Kidney (tissue), 14 donors: ENCODE data around the gene MEI4. TPM values are rescaled to one million over a fixed set of nuclear protein-coding genes. Genes with fewer than 3 reads are reported as not detected.

ENCODE experiments used
- DNase-seq, 5 donors: peaks; one replicate each; pipeline ENCODE4 v3.0.0-alpha.2; 2013 to 2020
- FAIRE-seq: peaks from 2 replicates; lab custom pipeline; 2012; peaks lifted over from hg19 to GRCh38; lab: Jason Lieb, UNC
- H3K27ac ChIP-seq, 2 donors: one replicate each; pipeline ENCODE4 v1.7.0; 2013; ENCODE audit warnings: low read depth in 2 of 2, low read length in 2 of 2, inconsistent platforms in 1 of 2
- H3K27me3 ChIP-seq: one replicate; pipeline ENCODE4 v1.7.1; 2013; ENCODE audit warnings: low read length, inconsistent platforms; ENCODE audit not compliant: control insufficient read depth, insufficient read depth
- H3K36me3 ChIP-seq, 3 donors: one replicate each; pipeline versions ENCODE4 v1.7.0 to v1.7.1; 2013; ENCODE audit warnings: low read length in 3 of 3, control low read depth in 1 of 3, inconsistent platforms in 1 of 3; ENCODE audit not compliant: insufficient read depth in 3 of 3, control insufficient read depth in 2 of 3
- H3K4me1 ChIP-seq, 3 donors: one replicate each; pipeline versions ENCODE4 v1.7.0 to v1.7.1; 2013; ENCODE audit warnings: low read length in 3 of 3, inconsistent platforms in 1 of 3, low read depth in 1 of 3; ENCODE audit not compliant: control insufficient read depth in 2 of 3, insufficient read depth in 2 of 3
- H3K4me3 ChIP-seq, 3 donors: one replicate each; pipeline versions ENCODE4 v1.7.0 to v1.8.1; 2013; ENCODE audit warnings: low read length in 3 of 3, control low read depth in 1 of 3, inconsistent platforms in 1 of 3
- H3K9ac ChIP-seq, 3 donors: one replicate each; pipeline versions ENCODE4 v1.7.0 to v1.7.1; 2013; ENCODE audit warnings: low read length in 3 of 3, control low read depth in 1 of 3, inconsistent platforms in 1 of 3
- H3K9me3 ChIP-seq, 3 donors: one replicate each; pipeline versions ENCODE4 v1.7.0 to v1.7.1; 2013; ENCODE audit warnings: low read length in 3 of 3, control low read depth in 1 of 3, inconsistent platforms in 1 of 3; ENCODE audit not compliant: control insufficient read depth in 2 of 3, insufficient read depth in 1 of 3
- CTCF ChIP-seq: IDR thresholded peaks from 3 replicates; pipeline ENCODE4 v1.5.1; 2012; ENCODE audit warnings: mild to moderate bottlenecking, moderate library complexity, borderline replicate concordance; ENCODE audit not compliant: insufficient read depth; ENCODE audit errors: extremely low read depth
- intact Hi-C: fragments of 100-400 bp; cut with DNase I; formaldehyde crosslinking; loops from one replicate; pipeline ENCODE4 v1.11.1; 2022
- polyA plus RNA-seq: library from polyadenylated mRNA; stranded (reverse); fragments of 350-450 nt; fragmentation: Illumina TruSeq; extraction: RNeasy Lipid Tissue Mini Kit (QIAGEN cat#74804); gene quantifications from one replicate; pipeline ENCODE4 v1.2.3, GENCODE V29; 2014; ENCODE audit warnings: low read depth, low replicate concordance; ENCODE audit not compliant: insufficient read depth
- total RNA-seq: library from RNA; stranded (reverse); fragmentation: NEBNext Ultra II Directional; extraction: Animal tissue kit (Norgen Biotek cat#: 25700); gene quantifications from one replicate; pipeline ENCODE4 v1.2.1, GENCODE V29; 2021
- donor health status: control.
- donor health status: control.
- donor health status: control.
- donor health status: control.
- donor health status: control.
- donor health status: DM: yes; HTN: yes; CAD: no.
- donor health status: Normal renal cell carcinoma (clear cell type).

MEI4 gene
- total and polyA plus RNA-seq, 2 donors from 2014 or later: 1.2 to 2.3 TPM

GRCh38 chr6:77666846-77667245 lies 14.0 kb downstream of the MEI4 start:
- no peak overlapping the region for H3K27ac ChIP-seq
- DNase-seq (no peak), FAIRE-seq (no peak)
- intact Hi-C loops: no loop called here
- H3K4me3 ChIP-seq: no peak overlapping the region
- H3K36me3 ChIP-seq: no peaks in the 10 kb centered on the region
- H3K9ac ChIP-seq: no peak overlapping the region
- no peaks in the 10 kb centered on the region for H3K27me3 ChIP-seq
- no peaks in the 10 kb centered on the region for H3K9me3 ChIP-seq
- TF ChIP-seq CTCF: no peak
- no peaks in the 10 kb centered on the region for H3K4me1 ChIP-seq

GRCh38 chr6:77669913-77670312 lies 17.1 kb downstream of the MEI4 start:
- no peak overlapping the region for H3K27ac ChIP-seq
- no peak for TF ChIP-seq CTCF
- H3K27me3 ChIP-seq: no peaks in the 10 kb centered on the region
- DNase-seq (no peak), FAIRE-seq (no peak)
- H3K36me3 ChIP-seq: no peaks in the 10 kb centered on the region
- intact Hi-C loops: no loop called here
- no peaks in the 10 kb centered on the region for H3K9me3 ChIP-seq
- H3K4me1 ChIP-seq: no peaks in the 10 kb centered on the region
- H3K9ac ChIP-seq: no peak overlapping the region
- no peak overlapping the region for H3K4me3 ChIP-seq

GRCh38 chr6:77674211-77674610 lies 21.4 kb downstream of the MEI4 start:
- Histone ChIP-seq H3K27ac (no peak overlapping the region), H3K9me3 (no peaks in the 10 kb centered on the region), H3K27me3 (no peaks in the 10 kb centered on the region), H3K4me3 (no peak overlapping the region), H3K9ac (no peak overlapping the region), H3K4me1 (no peaks in the 10 kb centered on the region), H3K36me3 (no peaks in the 10 kb centered on the region)
- intact Hi-C loops: no loop called here
- no peak for FAIRE-seq
- TF ChIP-seq CTCF: no peak
- DNase-seq: no peak

- Histone ChIP-seq H3K4me3 (no peak overlapping the region), H3K4me1 (no peaks in the 10 kb centered on the region), H3K9me3 (no peaks in the 10 kb centered on the region), H3K9ac (no peak overlapping the region), H3K36me3 (no peaks in the 10 kb centered on the region), H3K27ac (no peak overlapping the region), H3K27me3 (no peaks in the 10 kb centered on the region)
- no peak for TF ChIP-seq CTCF
- intact Hi-C loops: no loop called here
- DNase-seq (no peak), FAIRE-seq (no peak)
These were observed 25.2 kb downstream of the MEI4 start for GRCh38 chr6:77678048-77678447.
